A549 treated with DMSO at 1 μM for 4 hours (cell line): Measurements from ENCODE around the gene U2AF1L4. TPM values are rescaled to one million over a fixed set of nuclear protein-coding genes. Genes with fewer than 3 reads are reported as not detected.

ENCODE experiments used
- total RNA-seq: library from RNA; stranded (reverse); fragments of 200-300 nt; extraction: Qiagen RNA extraction; gene quantifications from 5 replicates; pipeline ENCODE4 v1.2.3, GENCODE V29; 2022; ENCODE audit warnings: low read depth

The U2AF1L4 gene
- total RNA-seq: 23.0 to 29.3 TPM (median 28.6 TPM) in 5 replicates

GRCh38 chr19:35745328-35746086, at the start of gene U2AF1L4, which contains the start of gene PSENEN:
U2AF1L4 (minus strand) TSS chr19:35745418; CDS start chr19:35745391, 27 bp downstream.
PSENEN (plus strand) TSS chr19:35745651; CDS start chr19:35745931, 280 bp downstream.

GRCh38 chr19:35775298-35776101, 30.3 kb upstream of the U2AF1L4 start, which contains the start of gene ARHGAP33:
ARHGAP33 (plus strand) TSS chr19:35775564; CDS start chr19:35775659, 95 bp downstream.

DNA sequence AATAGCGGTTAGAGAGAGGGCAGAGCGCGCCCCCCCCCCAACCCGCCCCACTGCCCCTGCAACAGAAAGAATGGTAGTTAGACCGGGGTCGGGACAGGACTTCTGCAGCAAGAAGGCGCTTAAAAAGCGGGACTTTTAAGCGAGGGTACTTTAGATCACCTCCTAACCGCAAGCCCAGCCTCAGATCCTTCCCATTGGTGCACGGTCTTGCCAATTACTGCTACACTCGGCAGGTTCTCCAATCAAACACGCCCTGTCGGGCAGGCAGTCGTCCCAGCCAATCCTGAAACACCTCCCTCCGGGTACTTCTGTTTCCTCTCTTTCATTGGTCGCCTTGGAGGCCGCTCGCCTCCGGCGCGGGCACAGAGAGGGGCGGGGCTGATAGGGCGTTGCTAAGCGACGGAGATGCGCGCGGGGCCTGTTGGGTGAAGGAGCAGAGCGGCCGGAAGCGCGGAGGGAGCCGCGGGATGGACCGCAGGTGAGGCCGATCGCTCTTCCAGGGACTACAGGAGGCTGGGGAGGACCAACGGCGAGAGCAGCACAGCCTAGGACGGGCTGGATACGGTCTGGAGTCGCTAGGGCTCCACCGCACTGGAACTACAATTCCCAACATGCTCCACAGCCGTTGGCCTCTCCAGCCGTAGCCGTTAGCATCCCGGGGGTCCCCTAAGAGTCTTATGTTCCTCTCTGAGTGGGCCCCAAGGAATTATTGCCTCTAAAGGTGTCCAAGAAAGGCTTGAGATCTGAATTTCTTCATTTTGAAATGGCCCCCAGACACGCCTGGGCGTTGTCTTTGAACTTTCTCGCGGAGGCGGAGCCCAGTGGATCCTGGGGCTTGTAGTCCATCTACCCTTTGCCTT, 12.8 kb upstream of the U2AF1L4 start, which contains the start of gene PROSER3:
TSS of gene PROSER3 (plus strand) at position 428 of the 860 bp plus-strand sequence. CDS start at position 468, 40 bp downstream.

DNA sequence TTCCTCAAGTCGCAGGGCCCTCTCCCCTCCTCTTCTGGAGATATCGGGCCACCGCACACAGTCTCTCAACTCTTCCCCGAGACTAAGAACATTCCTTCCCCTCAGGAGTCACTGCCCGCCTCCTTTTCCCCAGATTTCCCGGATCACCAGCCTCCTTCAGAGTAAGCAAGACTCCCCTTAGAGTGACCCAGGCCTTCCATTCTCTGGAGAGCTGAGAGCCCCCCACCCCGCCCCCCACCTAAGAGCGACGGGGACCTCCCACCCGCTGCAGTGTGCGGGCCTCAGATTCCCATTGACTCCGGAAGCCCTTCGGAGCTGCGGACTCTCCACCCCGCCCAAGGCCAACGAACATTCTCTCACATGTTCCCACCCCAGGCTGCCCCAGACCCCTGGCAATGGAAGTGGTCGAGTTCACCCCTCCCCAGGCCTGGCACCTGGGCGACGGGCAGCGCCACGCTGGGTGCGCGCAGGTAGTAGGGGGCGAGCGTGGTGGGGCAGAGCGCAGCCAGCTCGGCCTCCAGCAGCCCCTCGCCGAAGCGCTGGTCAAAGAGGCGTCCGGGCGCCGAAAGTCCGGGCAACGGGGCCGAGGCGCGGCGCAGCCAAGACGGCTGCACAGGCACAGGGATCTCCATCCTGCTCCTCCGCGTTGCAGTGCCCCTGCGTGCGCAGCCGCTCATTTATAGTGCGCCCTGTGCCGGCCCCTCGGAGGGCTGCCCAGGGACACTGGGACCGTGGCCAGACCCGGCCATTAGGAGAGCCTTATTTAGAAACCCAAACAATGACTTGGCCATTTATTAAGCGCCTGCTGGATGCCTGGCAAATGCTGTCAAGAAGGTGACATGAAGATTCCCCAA, 11.4 kb upstream of the U2AF1L4 start, which contains the start of gene HSPB6:
TSS of gene HSPB6 (minus strand) at position 653 of the 854 bp plus-strand sequence. CDS start at position 632, 21 bp downstream.

GRCh38 chr19:35748106-35749020, 3.1 kb upstream of the U2AF1L4 start, which contains the start of gene LIN37:
LIN37 (plus strand) TSS chr19:35748576; CDS start chr19:35748725, 149 bp downstream.

DNA sequence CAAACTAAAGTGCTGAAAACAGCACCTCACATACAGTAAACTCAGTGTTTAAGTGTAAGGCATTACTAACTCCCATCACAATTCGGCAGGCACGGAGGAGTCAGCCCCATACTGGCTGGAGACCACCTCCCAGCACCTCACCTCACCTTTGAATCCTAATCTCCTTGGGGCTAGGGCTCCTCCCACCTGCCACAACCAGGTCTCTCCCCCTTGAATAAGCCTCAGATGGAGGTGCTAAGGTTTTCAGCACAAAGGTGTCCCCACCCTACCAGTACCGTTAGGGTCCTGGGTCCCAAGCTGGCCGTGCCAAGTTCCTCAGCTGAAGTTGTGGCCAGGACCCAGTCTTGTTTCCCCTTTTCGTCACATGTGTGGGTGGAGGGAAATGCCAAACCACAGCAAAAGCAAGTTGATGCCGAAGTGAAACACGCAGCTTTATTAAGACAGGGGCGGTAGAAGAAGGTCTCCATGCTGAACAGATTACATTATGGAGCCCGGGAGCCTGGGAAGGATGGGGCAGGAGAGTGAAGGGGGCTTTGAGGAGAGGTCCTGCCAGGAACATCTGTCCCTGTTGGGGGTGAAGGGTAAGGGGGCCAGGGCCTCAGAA, 3.0 kb downstream of the U2AF1L4 start, which contains the start of gene IGFLR1:
TSS of gene IGFLR1 (minus strand) at position 332 of the 604 bp plus-strand sequence. CDS start 1,272 bp downstream, outside the sequence.

GRCh38 chr19:35717665-35718344, 27.4 kb downstream of the U2AF1L4 start, which contains the start of gene KMT2B:
KMT2B (plus strand) TSS chr19:35718003; CDS start chr19:35718019, 16 bp downstream.

DNA sequence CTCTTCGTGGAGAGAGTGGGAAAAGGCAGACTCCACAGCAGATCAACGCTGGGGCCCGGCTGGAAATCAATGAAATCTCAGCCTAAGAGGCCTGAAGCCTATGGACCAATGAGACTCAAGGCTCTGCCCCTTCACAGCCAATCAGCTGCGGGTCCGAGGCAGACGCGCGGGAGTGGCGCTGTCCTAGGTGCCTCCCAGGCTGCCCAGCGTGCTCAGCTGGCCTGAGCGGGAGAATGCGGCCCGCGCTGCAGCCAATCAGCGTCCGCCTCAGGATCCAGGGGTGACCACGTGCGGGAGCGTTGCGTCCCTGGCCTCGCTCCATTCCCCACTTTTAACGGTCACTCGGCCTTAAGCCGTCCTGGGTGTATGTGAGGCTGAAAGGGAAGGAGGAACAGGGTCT, 41.0 kb downstream of the U2AF1L4 start, which contains the start of gene ZBTB32:
TSS of gene ZBTB32 (plus strand) at position 341 of the 400 bp plus-strand sequence. CDS start 10,069 bp downstream, outside the sequence.

Other genes with a start within 250 kb of the U2AF1L4 start
- 27.3 to 37.1 TPM (median 33.6 TPM) in 5 replicates for gene DMKN, start 231.8 kb downstream of the U2AF1L4 start, total RNA-seq
- gene SBSN, start 217.1 kb downstream of the U2AF1L4 start, total RNA-seq: 2.7 to 3.9 TPM (median 3.0 TPM) in 5 replicates
- gene GAPDHS, start 212.0 kb downstream of the U2AF1L4 start, total RNA-seq: not detected in 5 replicates
- 350 to 445 TPM (median 403 TPM) in 5 replicates for gene TMEM147, start 199.8 kb downstream of the U2AF1L4 start, total RNA-seq
- 0.10 TPM in 1 of 5 replicates, not detected in the others for gene ATP4A, start 181.8 kb downstream of the U2AF1L4 start, total RNA-seq
- gene PMIS2, start 159.2 kb downstream of the U2AF1L4 start, total RNA-seq: not detected in 5 replicates
- 10.8 to 18.4 TPM (median 15.7 TPM) in 5 replicates for gene HAUS5, start 132.7 kb downstream of the U2AF1L4 start, total RNA-seq
- gene RBM42, start 116.4 kb downstream of the U2AF1L4 start, total RNA-seq: 147 to 213 TPM (median 187 TPM) in 5 replicates
- gene ETV2, start 103.7 kb downstream of the U2AF1L4 start, total RNA-seq: 2.1 to 3.1 TPM (median 2.3 TPM) in 5 replicates
- gene COX6B1, start 97.1 kb downstream of the U2AF1L4 start, total RNA-seq: 1,270 to 1,573 TPM (median 1,320 TPM) in 5 replicates
- gene UPK1A, start 78.9 kb downstream of the U2AF1L4 start, total RNA-seq: 0.64 to 1.2 TPM (median 0.84 TPM) in 5 replicates
- 0.05 TPM in 1 of 5 replicates, not detected in the others for gene ZBTB32, start 40.9 kb downstream of the U2AF1L4 start, total RNA-seq
- 47.8 to 63.3 TPM (median 58.5 TPM) in 5 replicates for gene KMT2B, start 27.4 kb downstream of the U2AF1L4 start, total RNA-seq
- gene IGFLR1, start 3.0 kb downstream of the U2AF1L4 start, total RNA-seq: 10.2 to 13.0 TPM (median 11.9 TPM) in 5 replicates
- gene PSENEN, start 233 bp upstream of the U2AF1L4 start, total RNA-seq: 273 to 299 TPM (median 279 TPM) in 5 replicates
- gene LIN37, start 3.2 kb upstream of the U2AF1L4 start, total RNA-seq: 20.7 to 27.8 TPM (median 21.4 TPM) in 5 replicates
- gene HSPB6, start 11.6 kb upstream of the U2AF1L4 start, total RNA-seq: 0.16 to 0.34 TPM (median 0.20 TPM) in 5 replicates
- 27.5 to 38.7 TPM (median 32.5 TPM) in 5 replicates for gene PROSER3, start 12.8 kb upstream of the U2AF1L4 start, total RNA-seq
- 3.5 to 9.2 TPM (median 6.2 TPM) in 5 replicates for gene ARHGAP33, start 30.1 kb upstream of the U2AF1L4 start, total RNA-seq
- gene PRODH2, start 67.4 kb upstream of the U2AF1L4 start, total RNA-seq: 0.27 to 0.66 TPM (median 0.41 TPM) in 4 of 5 replicates, not detected in the other
- 0.17 to 0.77 TPM (median 0.42 TPM) in 5 replicates for gene NPHS1, start 107.1 kb upstream of the U2AF1L4 start, total RNA-seq
- 0.44 to 0.74 TPM (median 0.58 TPM) in 5 replicates for gene KIRREL2, start 111.5 kb upstream of the U2AF1L4 start, total RNA-seq
- gene APLP1, start 123.2 kb upstream of the U2AF1L4 start, total RNA-seq: 82.7 to 99.7 TPM (median 88.7 TPM) in 5 replicates
- 6.5 to 8.9 TPM (median 7.4 TPM) in 5 replicates for gene NFKBID, start 155.1 kb upstream of the U2AF1L4 start, total RNA-seq
- 0.25 to 0.75 TPM (median 0.60 TPM) in 3 of 5 replicates, not detected in the others for gene HCST, start 157.1 kb upstream of the U2AF1L4 start, total RNA-seq
- 0.31 TPM in 1 of 5 replicates, not detected in the others for gene TYROBP, start 162.9 kb upstream of the U2AF1L4 start, total RNA-seq
- 11.7 to 28.8 TPM (median 20.5 TPM) in 5 replicates for gene LRFN3, start 191.0 kb upstream of the U2AF1L4 start, total RNA-seq
- 36.8 to 48.3 TPM (median 46.4 TPM) in 5 replicates for gene SDHAF1, start 249.8 kb upstream of the U2AF1L4 start, total RNA-seq